KMS-11 (cell line): ENCODE measurements around the gene ELFN1.

Experiments used
- H2AFZ ChIP-seq: fragments of 200-600 bp; sonication (generic); 2 replicates; pipeline ENCODE4 v1.6.1; 2016; ENCODE audit warnings: antibody characterized with exemption, mixed run types, low read depth
- H3K27ac ChIP-seq: fragments of 200-600 bp; sonication (generic); 2 replicates; pipeline ENCODE4 v1.6.1; 2016; ENCODE audit warnings: mild to moderate bottlenecking, mixed run types
- H3K27me3 ChIP-seq: fragments of 200-600 bp; sonication (generic); 2 replicates; pipeline ENCODE4 v1.6.1; 2017; ENCODE audit warnings: mild to moderate bottlenecking, low read depth, mixed run types, moderate library complexity; ENCODE audit not compliant: insufficient read depth
- H3K36me3 ChIP-seq: fragments of 200-600 bp; sonication (generic); 2 replicates; pipeline ENCODE4 v1.6.1; 2017; ENCODE audit warnings: mild to moderate bottlenecking, mixed run types; ENCODE audit not compliant: insufficient read depth
- H3K4me1 ChIP-seq: fragments of 200-600 bp; sonication (generic); 2 replicates; pipeline ENCODE4 v1.6.1; 2016; ENCODE audit warnings: mild to moderate bottlenecking, low read depth, mixed run types; ENCODE audit not compliant: poor library complexity, severe bottlenecking
- H3K4me2 ChIP-seq: fragments of 200-600 bp; sonication (generic); 2 replicates; pipeline ENCODE4 v1.7.0; 2016; ENCODE audit warnings: mild to moderate bottlenecking, mixed run types
- H3K4me3 ChIP-seq: fragments of 200-600 bp; sonication (generic); IDR thresholded peaks from 2 replicates; pipeline ENCODE4 v1.6.1; 2017; ENCODE audit warnings: low read depth, low read length, mixed read lengths; ENCODE audit not compliant: insufficient read depth
- H3K79me2 ChIP-seq: fragments of 200-600 bp; sonication (generic); 2 replicates; pipeline ENCODE4 v1.6.1; 2016; ENCODE audit warnings: low read depth, mixed run types; ENCODE audit not compliant: insufficient read depth
- H3K9ac ChIP-seq: fragments of 200-600 bp; sonication (generic); 2 replicates; pipeline ENCODE4 v1.6.1; 2016; ENCODE audit warnings: mild to moderate bottlenecking, mixed run types
- H4K20me1 ChIP-seq: fragments of 200-600 bp; sonication (generic); 2 replicates; pipeline ENCODE4 v1.6.1; 2016; ENCODE audit warnings: mild to moderate bottlenecking, mixed run types; ENCODE audit not compliant: insufficient read depth
- TF ChIP-seq, protein P1 (sequence below): fragments of 200-600 bp; sonication (generic); conservative IDR thresholded peaks from 2 replicates; pipeline ENCODE4 v1.6.1; 2017; ENCODE audit warnings: low read depth, mild to moderate bottlenecking, antibody characterized with exemption, low read length, moderate library complexity, mixed read lengths

The ELFN1 gene

DNA sequence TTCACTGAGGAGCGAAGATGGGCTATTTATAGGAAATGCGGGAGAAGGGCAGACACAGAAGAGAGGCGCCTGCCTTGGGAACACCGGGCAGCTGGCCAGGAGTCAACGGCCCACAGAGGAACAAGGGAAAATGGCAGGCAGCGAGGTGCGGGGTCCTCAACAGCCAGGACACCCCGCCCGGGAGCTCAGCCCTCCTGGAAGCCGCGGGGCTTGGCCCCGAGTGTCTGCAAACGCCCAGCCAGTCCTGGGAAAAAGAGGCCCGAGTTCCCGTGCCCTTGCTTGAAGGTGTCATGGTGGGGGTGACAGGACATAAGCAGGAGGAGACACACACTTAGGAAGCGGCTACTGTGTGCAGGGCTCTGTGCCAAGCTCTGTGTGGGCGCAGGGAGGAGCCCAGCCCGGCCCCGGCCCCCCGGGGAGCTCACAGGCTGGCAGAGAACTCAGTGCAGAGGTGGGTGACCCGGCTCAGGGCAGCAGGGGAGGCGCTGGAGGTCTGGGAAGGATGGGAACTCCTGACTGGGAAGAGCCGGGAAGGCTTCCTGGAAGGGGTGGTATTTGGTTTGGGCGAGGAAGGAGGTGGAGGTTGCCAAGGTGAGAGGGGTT lies 79.9 kb downstream of the ELFN1 start:
- H3K9ac ChIP-seq, result no peak overlapping the region
- no peaks in the 10 kb centered on the region for H3K79me2 ChIP-seq
- no peak overlapping the region for H3K27ac ChIP-seq

DNA sequence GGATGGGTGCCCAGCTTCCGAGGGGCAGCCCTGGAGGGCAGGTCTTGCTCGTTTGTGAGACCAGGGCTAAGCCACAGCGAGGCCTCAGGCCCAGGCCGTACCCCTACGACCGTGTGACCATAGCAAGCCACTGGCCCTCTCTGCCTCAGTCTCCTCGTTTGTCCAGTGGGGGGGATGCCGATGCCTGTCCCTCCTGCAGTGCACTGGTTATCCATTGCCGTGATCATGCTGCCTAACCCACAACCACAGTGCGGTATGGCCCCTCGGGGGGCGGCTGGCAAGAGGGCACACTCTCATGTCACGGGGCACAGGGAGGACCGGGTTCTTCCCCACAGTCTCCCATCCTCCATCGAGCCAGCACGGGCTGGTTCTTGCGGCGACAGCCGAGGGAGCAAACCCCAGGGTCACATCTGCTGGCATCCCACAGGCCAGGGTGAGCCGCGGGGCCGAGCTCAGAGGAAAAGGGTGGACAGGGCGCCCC lies 80.5 kb downstream of the ELFN1 start:
- Histone ChIP-seq H3K4me1 (peaks cover 13% of the 10 kb centered on the region), H3K4me2 (no peak overlapping the region), H4K20me1 (no peaks in the 10 kb centered on the region), H3K79me2 (no peaks in the 10 kb centered on the region), H3K4me3 (no peak overlapping the region), H2AFZ (no peak overlapping the region), H3K27me3 (peaks cover 61% of the 10 kb centered on the region), H3K27ac (no peak overlapping the region), H3K36me3 (no peaks in the 10 kb centered on the region), H3K9ac (no peak overlapping the region)
- TF ChIP-seq, protein P1, sequence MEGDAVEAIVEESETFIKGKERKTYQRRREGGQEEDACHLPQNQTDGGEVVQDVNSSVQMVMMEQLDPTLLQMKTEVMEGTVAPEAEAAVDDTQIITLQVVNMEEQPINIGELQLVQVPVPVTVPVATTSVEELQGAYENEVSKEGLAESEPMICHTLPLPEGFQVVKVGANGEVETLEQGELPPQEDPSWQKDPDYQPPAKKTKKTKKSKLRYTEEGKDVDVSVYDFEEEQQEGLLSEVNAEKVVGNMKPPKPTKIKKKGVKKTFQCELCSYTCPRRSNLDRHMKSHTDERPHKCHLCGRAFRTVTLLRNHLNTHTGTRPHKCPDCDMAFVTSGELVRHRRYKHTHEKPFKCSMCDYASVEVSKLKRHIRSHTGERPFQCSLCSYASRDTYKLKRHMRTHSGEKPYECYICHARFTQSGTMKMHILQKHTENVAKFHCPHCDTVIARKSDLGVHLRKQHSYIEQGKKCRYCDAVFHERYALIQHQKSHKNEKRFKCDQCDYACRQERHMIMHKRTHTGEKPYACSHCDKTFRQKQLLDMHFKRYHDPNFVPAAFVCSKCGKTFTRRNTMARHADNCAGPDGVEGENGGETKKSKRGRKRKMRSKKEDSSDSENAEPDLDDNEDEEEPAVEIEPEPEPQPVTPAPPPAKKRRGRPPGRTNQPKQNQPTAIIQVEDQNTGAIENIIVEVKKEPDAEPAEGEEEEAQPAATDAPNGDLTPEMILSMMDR, result no peak

More for the DNA sequence above, 79.9 kb downstream of the ELFN1 start:
- Histone ChIP-seq H3K4me3 (no peak overlapping the region), H2AFZ (no peak overlapping the region), H3K36me3 (no peaks in the 10 kb centered on the region), H4K20me1 (no peaks in the 10 kb centered on the region), H3K4me2 (no peak overlapping the region), H3K27me3 (peaks cover 57% of the 10 kb centered on the region), H3K4me1 (peaks cover 7% of the 10 kb centered on the region)
- TF ChIP-seq, protein P1, result no peak

DNA sequence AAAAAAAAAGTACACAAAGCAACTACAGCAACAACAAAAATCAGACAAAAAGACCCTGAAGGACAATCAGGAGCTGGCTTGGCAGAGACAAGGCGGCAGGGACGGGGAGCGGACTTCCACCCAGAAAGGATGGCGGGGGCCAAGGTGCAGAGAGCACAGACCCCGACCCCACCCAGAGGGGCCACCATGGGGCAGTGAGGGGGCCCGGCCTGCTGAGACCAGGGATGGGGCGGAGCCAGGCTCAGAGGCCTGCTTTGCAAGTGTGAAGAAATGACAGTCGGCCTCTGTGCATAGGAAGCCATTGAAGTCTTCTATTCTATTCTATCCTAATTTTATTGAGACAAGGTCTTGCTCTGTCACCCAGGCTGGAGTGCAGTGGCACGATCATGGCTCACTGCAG lies 82.0 kb downstream of the ELFN1 start:
- Histone ChIP-seq H3K27me3 (peaks cover 63% of the 10 kb centered on the region), H4K20me1 (no peaks in the 10 kb centered on the region), H3K9ac (no peak overlapping the region), H3K36me3 (no peaks in the 10 kb centered on the region), H3K4me1 (peaks cover 29% of the 10 kb centered on the region), H3K4me2 (no peak overlapping the region), H2AFZ (no peak overlapping the region), H3K4me3 (no peak overlapping the region), H3K79me2 (no peaks in the 10 kb centered on the region), H3K27ac (no peak overlapping the region)
- TF ChIP-seq, protein P1, result no peak

DNA sequence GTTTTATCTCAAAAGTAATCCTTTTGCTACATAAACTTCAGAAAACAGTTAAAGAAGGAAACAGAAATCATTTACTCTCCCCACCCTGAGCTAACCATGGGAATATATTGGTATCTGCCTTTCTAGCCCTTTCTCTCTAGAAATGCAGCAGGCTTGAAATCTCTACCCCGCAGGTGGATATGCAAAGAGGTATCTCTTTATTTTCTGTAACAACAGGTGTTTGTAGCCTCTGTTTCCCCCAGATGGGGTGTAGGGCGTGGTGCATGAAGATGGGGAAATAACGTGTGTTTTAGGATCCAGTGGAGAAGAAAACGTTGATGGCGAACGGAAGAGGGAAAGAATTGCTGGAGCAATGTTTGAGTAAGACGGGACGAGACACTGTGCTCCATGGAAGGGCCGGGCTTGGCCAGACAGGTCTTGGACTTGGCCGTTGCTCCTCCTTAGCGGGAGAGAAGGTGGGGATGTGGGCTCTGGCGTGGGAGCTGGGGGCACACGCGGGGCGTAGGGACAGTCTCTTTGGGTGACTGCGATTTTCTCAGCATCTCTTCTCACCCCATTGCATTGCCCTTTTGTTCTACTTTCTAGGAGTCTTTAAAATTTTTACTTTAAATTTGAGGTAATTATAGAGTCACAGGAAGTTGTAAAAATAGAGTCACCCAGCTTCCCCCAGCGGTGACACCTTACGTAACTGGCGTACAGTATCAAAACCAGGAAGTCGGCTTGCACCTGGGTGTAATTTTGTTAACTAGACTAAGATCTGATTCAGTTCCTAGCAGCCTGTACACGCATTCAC lies 82.9 kb downstream of the ELFN1 start:
- no peak overlapping the region for H3K9ac ChIP-seq
- TF ChIP-seq, protein P1, result no peak
- no peak overlapping the region for H2AFZ ChIP-seq
- H3K27me3 ChIP-seq, result peaks cover 61% of the 10 kb centered on the region
- H3K79me2 ChIP-seq, result no peaks in the 10 kb centered on the region
- H3K4me1 ChIP-seq, result peaks cover 36% of the 10 kb centered on the region
- no peak overlapping the region for H3K27ac ChIP-seq
- H3K4me2 ChIP-seq, result no peak overlapping the region
- H4K20me1 ChIP-seq, result no peaks in the 10 kb centered on the region
- no peaks in the 10 kb centered on the region for H3K36me3 ChIP-seq
- no peak overlapping the region for H3K4me3 ChIP-seq
